ENCODE results near the gene RANBP9. TPM values are rescaled to one million over a fixed set of nuclear protein-coding genes. Genes with fewer than 3 reads are reported as not detected.

RANBP9 gene
- total and polyA plus RNA-seq, 2 donors (not counting 3 experiments of a cell fraction or from before 2014, with no cell fraction given), result 15.1 to 40.2 TPM

DNA sequence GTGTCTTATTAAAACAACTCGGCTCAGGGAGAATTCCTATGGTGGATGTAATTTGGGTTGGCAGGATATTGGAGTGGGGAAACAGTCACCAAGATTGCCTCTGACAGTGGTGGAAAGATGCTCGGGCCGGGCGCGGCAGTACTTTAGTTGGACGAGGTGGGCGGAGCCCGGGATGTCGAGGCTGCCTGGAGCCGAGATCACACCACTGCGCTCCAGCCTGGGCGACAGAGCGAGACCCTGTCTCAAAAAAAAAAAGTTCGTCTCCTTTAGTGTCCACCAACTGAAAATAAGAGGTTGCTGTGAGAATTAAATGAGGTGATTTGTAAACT is 95.9 kb downstream of the RANBP9 start:
- H4K20me1 ChIP-seq (replicated peaks; ENCODE audit: control insufficient read depth, extremely low read depth, insufficient read depth, low read length), result no peaks in the 10 kb centered on the region
- H3K79me2 ChIP-seq (ENCODE audit: control insufficient read depth, insufficient read depth, low read length), result peaks cover 28% of the 10 kb centered on the region
- ChIA-PET POLR2A (interaction anchor here (1.2 to 2.0 kb wide), 2 partner anchors 41 to 287 kb away, joined by 4 to 7 read pairs; partner anchors contain the start of genes SIRT5 and TBC1D7), CTCF (interaction anchor here (0.8 to 3.4 kb wide), 29 partner anchors 9 to 704 kb away, joined by 3 to 42 read pairs (median 5); partner anchors contain the start of genes GFOD1, RANBP9, SIRT5 and TBC1D7)
- peaks cover 17% of the 10 kb centered on the region for H3K4me1 ChIP-seq (ENCODE audit: control insufficient read depth, extremely low read depth, insufficient read depth, low read length)
- intact Hi-C loops (cut with micrococcal nuclease) (loop anchor here (1.0 to 10.0 kb wide), 10 partner anchors 41 to 981 kb away; partner anchors contain the start of genes GFOD1, MCUR1, SIRT5 and TBC1D7), dilution Hi-C loops (cut with MboI; ENCODE audit: extremely low pct_ligation_motif_present, low sequenced_read_pairs) (no loop called here)
- H3K27me3 ChIP-seq (ENCODE audit: control insufficient read depth in 2 of 2, insufficient read depth in 2 of 2, low read length in 2 of 2), result no peaks in the 10 kb centered on the region
- peak; percentile 70 for FAIRE-seq
- H3K4me2 ChIP-seq (ENCODE audit: insufficient read depth, low read length), result peak overlapping the region; percentile 70
- H3K36me3 ChIP-seq (ENCODE audit: control insufficient read depth in 2 of 2, extremely low read depth in 1 of 2, insufficient read depth in 2 of 2, low read length in 2 of 2), result peaks cover 8 to 27% of the 10 kb centered on the region in 2 experiments
- H2AFZ ChIP-seq (ENCODE audit: low read depth, low read length), result peak overlapping the region; percentile 65
- no TSS peak for BruUV-seq (replicated peaks)
- TF ChIP-seq POLR2AphosphoS5 (IDR thresholded peaks at IDR 0.05; ENCODE audit: insufficient read depth, low read depth, low read length) (peak; percentile 15), MYC (IDR thresholded peaks at IDR 0.05; ENCODE audit: low read depth, low read length) (no peak)
- H3K9me1 ChIP-seq (replicated peaks; ENCODE audit: control insufficient read depth, extremely low read depth, insufficient read depth, low read length), result no peaks in the 10 kb centered on the region
- peak overlapping the region; percentile 89 to 99 (median 98) for H3K4me3 ChIP-seq (replicated peaks in 1 of 3; ENCODE audit: insufficient read depth in 1 of 3, low read depth in 1 of 3, low read length in 3 of 3)
- no peaks in the 10 kb centered on the region for H3K9me3 ChIP-seq (replicated peaks; ENCODE audit: control insufficient read depth, insufficient read depth, low read length)
- peak overlapping the region; percentile 69 for H3K27ac ChIP-seq (ENCODE audit: insufficient read depth, low read depth, low read length)
- no peak for DNase-seq (ENCODE audit: low read depth, low spot score)
- H3K9ac ChIP-seq (replicated peaks; ENCODE audit: extremely low read depth, insufficient read depth, low read length), result peak overlapping the region; percentile 94

DNA sequence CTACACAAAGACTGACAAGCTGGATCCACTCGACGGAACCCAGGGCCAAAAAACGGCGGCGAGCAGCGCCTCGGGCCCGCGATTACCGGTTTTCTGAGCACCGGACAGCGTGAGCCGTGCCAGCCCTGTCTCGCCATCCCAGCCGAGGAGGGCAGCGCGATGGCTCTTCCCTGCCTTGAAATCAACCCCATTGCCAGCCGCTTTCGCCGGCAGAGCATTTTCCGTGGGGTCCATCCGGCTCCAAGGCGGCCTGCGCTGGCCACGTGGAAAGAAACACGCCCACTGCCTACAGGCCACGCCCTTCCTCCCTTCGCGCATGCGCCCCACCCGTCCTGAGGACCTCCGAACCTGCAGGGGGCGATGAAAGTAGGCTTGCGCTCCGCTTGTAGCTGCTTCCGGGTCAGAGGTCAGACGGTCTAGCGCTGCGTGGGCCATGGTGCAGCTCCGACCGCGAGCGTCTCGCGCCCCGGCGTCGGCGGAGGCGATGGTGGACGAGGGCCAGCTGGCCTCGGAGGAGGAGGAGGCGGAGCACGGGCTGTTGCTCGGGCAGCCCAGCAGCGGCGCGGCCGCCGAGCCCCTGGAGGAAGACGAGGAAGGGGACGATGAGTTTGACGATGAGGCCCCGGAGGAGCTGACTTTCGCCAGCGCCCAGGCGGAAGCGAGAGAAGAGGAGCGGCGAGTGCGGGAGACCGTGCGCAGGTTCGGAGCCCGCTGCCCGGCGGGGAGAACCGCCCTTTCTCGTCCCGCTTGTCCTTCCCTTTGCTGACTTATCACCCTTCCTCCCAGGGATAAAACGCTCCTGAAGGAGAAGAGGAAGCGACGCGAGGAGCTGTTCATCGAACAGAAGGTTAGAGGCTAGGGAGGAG is 96.5 kb downstream of the RANBP9 start, which contains the start of gene NOL7:
Gene NOL7 (plus strand): TSS at position 410 of the 866 bp plus-strand sequence. CDS start 24 bp downstream, at position 434.
- Histone ChIP-seq H3K36me3 (ENCODE audit: control insufficient read depth in 2 of 2, extremely low read depth in 1 of 2, insufficient read depth in 2 of 2, low read length in 2 of 2) (peaks cover 8 to 22% of the 10 kb centered on the region in 2 experiments), H3K9ac (replicated peaks; ENCODE audit: extremely low read depth, insufficient read depth, low read length) (peak within 1 kb of the TSS; percentile 94), H3K79me2 (ENCODE audit: control insufficient read depth, insufficient read depth, low read length) (peaks cover 28% of the 10 kb centered on the region), H2AFZ (ENCODE audit: low read depth, low read length) (peak within 1 kb of the TSS; percentile 65), H3K4me1 (ENCODE audit: control insufficient read depth, extremely low read depth, insufficient read depth, low read length) (peaks cover 17% of the 10 kb centered on the region), H3K27ac (ENCODE audit: insufficient read depth, low read depth, low read length) (peak within 1 kb of the TSS; percentile 78), H3K4me3 (replicated peaks in 1 of 3; ENCODE audit: insufficient read depth in 1 of 3, low read depth in 1 of 3, low read length in 3 of 3) (peak within 1 kb of the TSS; percentile 89 to 99 (median 98)), H4K20me1 (replicated peaks; ENCODE audit: control insufficient read depth, extremely low read depth, insufficient read depth, low read length) (no peaks in the 10 kb centered on the region), H3K9me3 (replicated peaks; ENCODE audit: control insufficient read depth, insufficient read depth, low read length) (no peaks in the 10 kb centered on the region), H3K27me3 (ENCODE audit: control insufficient read depth in 2 of 2, insufficient read depth in 2 of 2, low read length in 2 of 2) (no peaks in the 10 kb centered on the region), H3K9me1 (replicated peaks; ENCODE audit: control insufficient read depth, extremely low read depth, insufficient read depth, low read length) (no peaks in the 10 kb centered on the region), H3K4me2 (ENCODE audit: insufficient read depth, low read length) (peak within 1 kb of the TSS; percentile 70)
- intact Hi-C loops (cut with micrococcal nuclease), result loop anchor here (1.0 to 10.0 kb wide), 10 partner anchors 41 to 980 kb away; partner anchors contain the start of genes GFOD1, MCUR1, SIRT5 and TBC1D7
- dilution Hi-C loops (cut with MboI; ENCODE audit: extremely low pct_ligation_motif_present, low sequenced_read_pairs), result no loop called here
- ChIA-PET CTCF (interaction anchor here (0.8 to 3.4 kb wide), 29 partner anchors 10 to 703 kb away, joined by 3 to 42 read pairs (median 5); partner anchors contain the start of genes GFOD1, RANBP9, SIRT5 and TBC1D7), POLR2A (interaction anchor here (0.7 to 2.0 kb wide), 4 partner anchors 40 to 286 kb away, joined by 3 to 7 read pairs (median 5); partner anchors contain the start of genes GFOD1, SIRT5 and TBC1D7)
- DNase-seq (ENCODE audit: low read depth, low spot score), result peak; percentile 98
- no peak for TF ChIP-seq FOS (IDR thresholded peaks at IDR 0.05; ENCODE audit: borderline replicate concordance, insufficient read depth, low read length)
- TF ChIP-seq GATA2 (IDR thresholded peaks at IDR 0.05; ENCODE audit: insufficient read depth, insufficient read length, low read depth, low read length), result no peak
- TF ChIP-seq POLR2AphosphoS5 (IDR thresholded peaks at IDR 0.05; ENCODE audit: insufficient read depth, low read depth, low read length), result peak; percentile 90
- no peak for TF ChIP-seq JUN (IDR thresholded peaks at IDR 0.05; ENCODE audit: borderline replicate concordance, insufficient read depth, insufficient read length, low read depth)
- TF ChIP-seq, protein P1, sequence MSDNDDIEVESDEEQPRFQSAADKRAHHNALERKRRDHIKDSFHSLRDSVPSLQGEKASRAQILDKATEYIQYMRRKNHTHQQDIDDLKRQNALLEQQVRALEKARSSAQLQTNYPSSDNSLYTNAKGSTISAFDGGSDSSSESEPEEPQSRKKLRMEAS (IDR thresholded peaks at IDR 0.05; ENCODE audit: insufficient read depth, insufficient read length), result peak; percentile 98
- peak; percentile 97 for TF ChIP-seq MYC (IDR thresholded peaks at IDR 0.05; ENCODE audit: low read depth, low read length)
- TF ChIP-seq POLR2A (IDR thresholded peaks at IDR 0.05; ENCODE audit: low read depth, low read length), result peak; percentile 67
- TF ChIP-seq EZH2 (IDR thresholded peaks at IDR 0.05; ENCODE audit: borderline replicate concordance, low read depth, low read length, severe bottlenecking), result no peak
- TF ChIP-seq, protein P2, sequence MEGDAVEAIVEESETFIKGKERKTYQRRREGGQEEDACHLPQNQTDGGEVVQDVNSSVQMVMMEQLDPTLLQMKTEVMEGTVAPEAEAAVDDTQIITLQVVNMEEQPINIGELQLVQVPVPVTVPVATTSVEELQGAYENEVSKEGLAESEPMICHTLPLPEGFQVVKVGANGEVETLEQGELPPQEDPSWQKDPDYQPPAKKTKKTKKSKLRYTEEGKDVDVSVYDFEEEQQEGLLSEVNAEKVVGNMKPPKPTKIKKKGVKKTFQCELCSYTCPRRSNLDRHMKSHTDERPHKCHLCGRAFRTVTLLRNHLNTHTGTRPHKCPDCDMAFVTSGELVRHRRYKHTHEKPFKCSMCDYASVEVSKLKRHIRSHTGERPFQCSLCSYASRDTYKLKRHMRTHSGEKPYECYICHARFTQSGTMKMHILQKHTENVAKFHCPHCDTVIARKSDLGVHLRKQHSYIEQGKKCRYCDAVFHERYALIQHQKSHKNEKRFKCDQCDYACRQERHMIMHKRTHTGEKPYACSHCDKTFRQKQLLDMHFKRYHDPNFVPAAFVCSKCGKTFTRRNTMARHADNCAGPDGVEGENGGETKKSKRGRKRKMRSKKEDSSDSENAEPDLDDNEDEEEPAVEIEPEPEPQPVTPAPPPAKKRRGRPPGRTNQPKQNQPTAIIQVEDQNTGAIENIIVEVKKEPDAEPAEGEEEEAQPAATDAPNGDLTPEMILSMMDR (IDR thresholded peaks at IDR 0.05; ENCODE audit: extremely low read depth in 1 of 2, insufficient read depth in 1 of 2, low read depth in 1 of 2, low read length in 2 of 2), result peak; percentile 97 to 98
- BruUV-seq (replicated peaks), result no TSS peak
- peak; percentile 82 for FAIRE-seq

Data from endothelial cell of umbilical vein (primary cell).